Endodermal cell (in vitro differentiated cells): ENCODE data around the gene FYB2. TPM values are rescaled to one million over a fixed set of nuclear protein-coding genes. Genes with fewer than 3 reads are reported as not detected.
A peak's percentile ranks its signal among the peaks of the same experiment; 100 is the strongest.

Experiments
- DNase-seq: peaks from one replicate; pipeline ENCODE4 v3.0.0-alpha.2; 2017
- H3K27ac ChIP-seq: 2 replicates; pipeline ENCODE4 v1.5.1; 2013; ENCODE audit warnings: mild to moderate bottlenecking, low read depth, low read length, moderate library complexity
- H3K27me3 ChIP-seq: 2 replicates; pipeline ENCODE4 v1.6.1; 2013; ENCODE audit warnings: mild to moderate bottlenecking, low read length, moderate library complexity; ENCODE audit not compliant: insufficient read depth, control insufficient read depth, poor library complexity, severe bottlenecking
- H3K36me3 ChIP-seq: 2 replicates; pipeline ENCODE4 v1.7.0; 2013; ENCODE audit warnings: mild to moderate bottlenecking, low read length, moderate library complexity; ENCODE audit not compliant: control insufficient read depth, insufficient read depth
- H3K4me1 ChIP-seq: one replicate; pipeline ENCODE4 v1.7.0; 2013; ENCODE audit warnings: low read length; ENCODE audit not compliant: control insufficient read depth, insufficient read depth
- H3K4me3 ChIP-seq: 2 replicates; pipeline ENCODE4 v1.5.1; 2013; ENCODE audit warnings: mild to moderate bottlenecking, low read length, moderate library complexity
- H3K9ac ChIP-seq: 2 replicates; pipeline ENCODE4 v1.6.1; 2013; ENCODE audit warnings: mild to moderate bottlenecking, low read length, moderate library complexity; ENCODE audit not compliant: poor library complexity, severe bottlenecking; ENCODE audit errors: extremely low read depth
- H3K9me3 ChIP-seq: 2 replicates; pipeline ENCODE4 v1.6.1; 2013; ENCODE audit warnings: mild to moderate bottlenecking, low read length, moderate library complexity; ENCODE audit not compliant: control insufficient read depth
- H3K27ac Mint-ChIP-seq: 2 replicates; pipeline ENCODE4 v1.8.0; 2020; ENCODE audit warnings: mixed read lengths
- H3K27me3 Mint-ChIP-seq: 2 replicates; pipeline ENCODE4 v1.8.0; 2021; ENCODE audit warnings: mild to moderate bottlenecking, mixed read lengths; ENCODE audit not compliant: insufficient read depth
- H3K36me3 Mint-ChIP-seq: 2 replicates; pipeline ENCODE4 v1.8.0; 2020; ENCODE audit warnings: low read depth, mixed read lengths
- H3K4me1 Mint-ChIP-seq: 2 replicates; pipeline ENCODE4 v1.8.0; 2020; ENCODE audit warnings: mixed read lengths
- H3K4me3 Mint-ChIP-seq: 2 replicates; pipeline ENCODE4 v1.8.0; 2020; ENCODE audit warnings: mild to moderate bottlenecking, moderate library complexity, mixed read lengths
- H3K9me3 Mint-ChIP-seq: 2 replicates; pipeline ENCODE4 v1.8.0; 2020; ENCODE audit warnings: mild to moderate bottlenecking, mixed read lengths
- CTCF ChIP-seq: fragments of 200-600 bp; sonication (generic); conservative IDR thresholded peaks from 2 replicates; pipeline ENCODE4 v1.5.0; 2021; ENCODE audit warnings: antibody characterized with exemption, mild to moderate bottlenecking
- WGBS, 2 experiments: methylation state at CpG; one replicate each; pipeline versions ENCODE4 v1.1.5 to v1.1.7; 2013; ENCODE audit warnings: missing lambda C conversion rate in 2 of 2, mixed read lengths in 1 of 2; ENCODE audit not compliant: insufficient coverage in 1 of 2, insufficient read length in 1 of 2; 5-methylcytosine and 5-hydroxymethylcytosine counted together
- total RNA-seq, 2 donors: library from RNA; stranded (reverse); fragmentation: NEBNext Ultra II Directional in 1 of 2; extraction: Animal tissue kit (Norgen Biotek cat#: 25700) in 1 of 2; gene quantifications; 2 replicates in 1 of 2; 3 replicates in 1 of 2; pipeline ENCODE4 v1.2.1, GENCODE V29; 2021

The FYB2 gene
- total RNA-seq, 2 donors from 2014 or later, result 8.2 to 12.0 TPM

DNA sequence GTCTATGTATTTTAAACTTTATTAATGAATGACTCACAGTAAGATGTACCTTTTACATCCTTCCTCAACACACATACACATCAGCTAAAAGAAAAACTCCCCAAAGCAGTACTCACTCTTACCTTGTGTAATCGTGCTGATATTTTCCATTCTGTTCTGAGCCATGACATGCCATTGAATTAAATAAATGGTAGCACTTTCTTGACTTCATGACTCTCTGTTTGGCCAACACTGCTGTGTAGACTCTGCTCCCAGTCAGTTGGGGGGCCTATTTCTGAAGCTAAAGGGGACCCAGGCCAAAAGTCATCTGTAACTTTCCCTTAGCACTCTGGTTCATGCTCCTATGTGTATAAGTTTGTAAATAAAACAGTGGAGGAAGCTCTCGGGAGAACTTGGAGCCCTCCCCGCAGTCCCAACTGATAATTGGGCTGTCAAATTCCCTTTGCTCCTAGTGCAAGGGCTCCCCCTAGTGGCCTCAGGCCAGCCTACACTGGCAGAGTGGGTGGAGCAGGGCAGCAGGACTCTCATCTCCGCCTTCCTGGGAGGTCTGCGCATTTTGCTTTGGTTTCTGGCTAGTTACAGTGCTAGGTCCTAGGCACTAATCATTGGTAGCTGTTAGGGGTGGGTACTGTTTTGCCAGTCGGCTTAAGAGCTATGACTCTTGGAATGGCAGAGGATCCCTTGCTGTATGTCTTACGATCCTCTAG lies 1.7 kb upstream of the FYB2 start:
- peaks cover 43% of the 10 kb centered on the region for H3K4me1 Mint-ChIP-seq
- H3K27ac ChIP-seq, result peak overlapping the region; percentile 52
- peak; percentile 99 for DNase-seq
- 21 to 49% methylated on average over 2 to 7 of the region's 7 CpGs for WGBS, 2 experiments
- H3K9ac ChIP-seq, result peak overlapping the region; percentile 66
- TF ChIP-seq CTCF, result peak; percentile 99
- H3K36me3 Mint-ChIP-seq, result no peaks in the 10 kb centered on the region
- H3K4me3 Mint-ChIP-seq, result peak overlapping the region; percentile 19
- peak overlapping the region; percentile 62 for H3K4me3 ChIP-seq
- peak overlapping the region; percentile 93 for H3K27ac Mint-ChIP-seq
- no peaks in the 10 kb centered on the region for H3K9me3 Mint-ChIP-seq
- no peaks in the 10 kb centered on the region for H3K36me3 ChIP-seq
- H3K27me3 Mint-ChIP-seq, result peaks cover 17% of the 10 kb centered on the region
- H3K4me1 ChIP-seq, result peaks cover 34% of the 10 kb centered on the region
- no peaks in the 10 kb centered on the region for H3K9me3 ChIP-seq
- H3K27me3 ChIP-seq, result no peaks in the 10 kb centered on the region

DNA sequence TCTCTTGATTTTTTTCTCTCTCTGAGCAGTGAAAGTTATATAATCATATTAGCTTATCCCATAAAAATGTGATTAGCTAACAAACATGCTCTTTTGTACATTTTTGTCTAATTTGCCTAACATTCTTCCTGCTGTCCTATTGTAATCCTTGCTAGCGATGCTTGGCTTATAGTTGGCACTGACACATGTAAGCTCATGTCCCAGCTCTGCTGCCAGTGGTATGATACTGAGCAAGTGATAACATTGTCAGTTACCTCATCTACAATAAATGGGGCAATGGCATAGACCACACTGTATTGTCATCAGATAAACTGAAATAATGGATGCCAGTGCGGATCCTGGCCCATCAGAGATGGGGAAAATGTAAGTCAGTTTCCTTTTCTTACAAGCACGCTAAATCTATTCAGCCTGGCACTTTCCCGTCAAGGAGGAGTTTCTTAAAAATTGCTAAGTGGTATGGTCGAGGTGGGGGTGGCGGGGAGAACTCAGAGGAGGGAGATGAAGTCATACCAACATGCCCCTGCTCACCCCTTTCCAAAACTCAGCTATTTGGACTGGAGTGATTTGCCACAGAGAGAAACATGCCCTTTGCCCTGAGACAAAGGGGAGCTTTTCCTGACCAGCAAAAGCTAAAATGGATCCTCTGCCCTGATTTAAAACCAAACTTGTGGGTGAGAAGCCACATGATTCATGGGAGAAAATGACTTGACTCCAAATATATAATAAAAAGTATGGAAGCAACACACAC lies 1.3 kb downstream of the FYB2 start:
- peaks cover 14% of the 10 kb centered on the region for H3K36me3 Mint-ChIP-seq
- Histone ChIP-seq H3K4me3 (peak overlapping the region; percentile 19), H3K9me3 (peaks cover 25% of the 10 kb centered on the region), H3K36me3 (no peaks in the 10 kb centered on the region), H3K4me1 (peaks cover 34% of the 10 kb centered on the region), H3K9ac (no peak overlapping the region), H3K27ac (no peak overlapping the region), H3K27me3 (no peaks in the 10 kb centered on the region)
- DNase-seq, result no peak
- no peak overlapping the region for H3K27ac Mint-ChIP-seq
- H3K9me3 Mint-ChIP-seq, result peaks cover 19% of the 10 kb centered on the region
- H3K4me1 Mint-ChIP-seq, result peaks cover 45% of the 10 kb centered on the region
- peaks cover 16% of the 10 kb centered on the region for H3K27me3 Mint-ChIP-seq
- 93 to 94% methylated on average over 3 to 6 of the region's 6 CpGs for WGBS, 2 experiments
- TF ChIP-seq CTCF, result no peak
- peak overlapping the region; percentile 45 for H3K4me3 Mint-ChIP-seq

DNA sequence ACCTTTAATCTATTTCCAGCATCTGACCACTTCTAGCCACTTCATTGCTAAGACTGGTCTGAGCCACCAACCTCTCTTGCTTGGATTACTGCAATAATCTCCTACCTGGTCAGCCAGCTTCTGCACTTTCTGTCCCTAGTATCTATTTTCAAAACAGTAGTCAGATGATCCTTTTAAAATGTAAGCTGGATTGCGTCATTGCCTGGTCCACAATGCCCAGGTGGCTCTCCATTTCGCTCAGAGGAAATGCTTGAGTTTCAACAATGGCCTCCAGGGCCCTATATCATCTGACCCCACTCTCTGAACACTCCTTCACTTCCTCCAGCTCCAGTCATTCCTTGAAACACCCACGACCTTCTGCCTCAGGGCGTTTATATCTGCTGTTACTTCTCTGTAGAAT lies 2.3 kb downstream of the FYB2 start:
- TF ChIP-seq CTCF, result no peak

More for the DNA sequence above, 2.3 kb downstream of the FYB2 start:
- no peak overlapping the region for H3K4me3 Mint-ChIP-seq
- no peak for DNase-seq
- H3K27ac Mint-ChIP-seq, result no peak overlapping the region
- peaks cover 14% of the 10 kb centered on the region for H3K36me3 Mint-ChIP-seq
- H3K4me1 Mint-ChIP-seq, result peaks cover 48% of the 10 kb centered on the region
- Histone ChIP-seq H3K4me3 (no peak overlapping the region), H3K27ac (no peak overlapping the region), H3K27me3 (no peaks in the 10 kb centered on the region), H3K4me1 (peaks cover 34% of the 10 kb centered on the region), H3K36me3 (no peaks in the 10 kb centered on the region), H3K9me3 (peaks cover 25% of the 10 kb centered on the region), H3K9ac (no peak overlapping the region)
- peaks cover 16% of the 10 kb centered on the region for H3K27me3 Mint-ChIP-seq
- WGBS, 2 experiments, result 86 to 91% methylated on average over 2 to 4 of the region's 4 CpGs
- peaks cover 19% of the 10 kb centered on the region for H3K9me3 Mint-ChIP-seq
